ENCODE measurements around the gene NACC2.

DNA sequence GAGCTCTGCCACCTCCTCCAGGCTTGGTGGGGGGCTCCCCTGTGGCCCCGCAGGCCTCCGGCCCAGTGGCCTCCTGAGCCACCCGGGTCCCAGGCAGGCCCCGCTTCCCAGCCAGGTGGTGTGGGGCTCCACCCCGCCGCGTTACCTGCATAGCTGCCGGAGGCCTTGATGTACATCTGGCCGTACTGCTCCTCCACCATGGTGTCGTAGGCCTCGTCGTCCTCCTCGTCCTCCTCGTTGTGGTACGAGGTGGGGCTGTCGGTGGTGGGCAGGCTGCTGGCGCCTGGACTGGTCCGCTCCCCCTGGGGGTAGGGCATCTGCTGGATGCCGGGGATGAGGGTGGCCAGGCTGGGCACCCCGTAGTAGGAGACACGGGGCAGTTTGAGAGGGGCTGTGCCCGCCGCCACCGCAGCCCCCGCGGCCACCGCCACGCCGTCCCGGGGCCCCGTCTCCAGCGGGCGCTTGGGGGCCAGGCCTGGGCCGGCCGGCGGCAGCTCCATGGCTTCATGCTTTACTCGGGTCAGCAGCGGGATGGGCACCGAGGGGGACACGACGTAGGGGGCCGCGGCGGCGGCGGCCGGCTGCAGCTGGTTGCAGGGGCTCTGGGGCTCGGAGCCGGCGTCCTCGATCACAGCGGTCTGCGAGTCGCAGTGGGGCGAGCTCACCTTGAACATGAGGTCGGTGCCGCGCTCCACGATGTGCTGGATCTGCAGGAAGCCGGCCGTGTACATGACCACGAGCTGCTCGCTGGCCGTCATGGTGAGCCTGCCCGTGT is 45.4 kb downstream of the NACC2 start:
- TF ChIP-seq, protein P1, sequence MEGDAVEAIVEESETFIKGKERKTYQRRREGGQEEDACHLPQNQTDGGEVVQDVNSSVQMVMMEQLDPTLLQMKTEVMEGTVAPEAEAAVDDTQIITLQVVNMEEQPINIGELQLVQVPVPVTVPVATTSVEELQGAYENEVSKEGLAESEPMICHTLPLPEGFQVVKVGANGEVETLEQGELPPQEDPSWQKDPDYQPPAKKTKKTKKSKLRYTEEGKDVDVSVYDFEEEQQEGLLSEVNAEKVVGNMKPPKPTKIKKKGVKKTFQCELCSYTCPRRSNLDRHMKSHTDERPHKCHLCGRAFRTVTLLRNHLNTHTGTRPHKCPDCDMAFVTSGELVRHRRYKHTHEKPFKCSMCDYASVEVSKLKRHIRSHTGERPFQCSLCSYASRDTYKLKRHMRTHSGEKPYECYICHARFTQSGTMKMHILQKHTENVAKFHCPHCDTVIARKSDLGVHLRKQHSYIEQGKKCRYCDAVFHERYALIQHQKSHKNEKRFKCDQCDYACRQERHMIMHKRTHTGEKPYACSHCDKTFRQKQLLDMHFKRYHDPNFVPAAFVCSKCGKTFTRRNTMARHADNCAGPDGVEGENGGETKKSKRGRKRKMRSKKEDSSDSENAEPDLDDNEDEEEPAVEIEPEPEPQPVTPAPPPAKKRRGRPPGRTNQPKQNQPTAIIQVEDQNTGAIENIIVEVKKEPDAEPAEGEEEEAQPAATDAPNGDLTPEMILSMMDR (IDR thresholded peaks at IDR 0.05; ENCODE audit: low read depth, low read length, poor library complexity, severe bottlenecking), result no peak
- TF ChIP-seq EZH2phosphoT487 (IDR thresholded peaks at IDR 0.05; ENCODE audit: borderline replicate concordance, low read length), result no peak

Measured in DOHH2 (cell line).